Activated CD4-positive, alpha-beta T cell treated with anti-CD3 and anti-CD28 coated beads, Interleukin-2, amount 10 ng/mL, durations not matched to agents 7 days and 5 days (primary cell): ENCODE results near the gene CYP27C1. TPM values are rescaled to one million over a fixed set of nuclear protein-coding genes. Genes with fewer than 3 reads are reported as not detected.

Experiments used
- CTCF ChIA-PET: fragments of 350-600 bp; sonication (Branson Sonifier 250); formaldehyde crosslinking; loops from one replicate; lab custom pipeline; 2021; ENCODE audit warnings: antibody characterized with exemption; lab: Charles Lee
- POLR2A ChIA-PET: fragments of 350-600 bp; sonication (Branson Sonifier 250); formaldehyde crosslinking; loops from one replicate; lab custom pipeline; 2021; ENCODE audit warnings: antibody characterized with exemption; lab: Charles Lee
- DNase-seq: peaks from one replicate; pipeline ENCODE4 v3.0.0-alpha.2; 2020
- H3K27ac Mint-ChIP-seq: one replicate; pipeline ENCODE4 v1.8.0; 2021; ENCODE audit warnings: mild to moderate bottlenecking, moderate library complexity, mixed read lengths
- H3K27me3 Mint-ChIP-seq: one replicate; pipeline ENCODE4 v1.8.0; 2021; ENCODE audit warnings: mixed read lengths
- H3K36me3 Mint-ChIP-seq: one replicate; pipeline ENCODE4 v1.8.0; 2021; ENCODE audit warnings: low read depth, mixed read lengths
- H3K4me1 Mint-ChIP-seq: one replicate; pipeline ENCODE4 v1.8.0; 2021; ENCODE audit warnings: mixed read lengths
- H3K4me3 Mint-ChIP-seq: one replicate; pipeline ENCODE4 v1.8.0; 2021; ENCODE audit warnings: mild to moderate bottlenecking, moderate library complexity, mixed read lengths
- H3K9me3 Mint-ChIP-seq: one replicate; pipeline ENCODE4 v1.8.0; 2021; ENCODE audit warnings: mixed read lengths
- total RNA-seq, 2 experiments: library from RNA; stranded (reverse); gene quantifications; one replicate each; pipeline ENCODE4 v1.2.3, GENCODE V29; 2021

The CYP27C1 gene
- total RNA-seq, 2 experiments from 2014 or later, result not detected

DNA sequence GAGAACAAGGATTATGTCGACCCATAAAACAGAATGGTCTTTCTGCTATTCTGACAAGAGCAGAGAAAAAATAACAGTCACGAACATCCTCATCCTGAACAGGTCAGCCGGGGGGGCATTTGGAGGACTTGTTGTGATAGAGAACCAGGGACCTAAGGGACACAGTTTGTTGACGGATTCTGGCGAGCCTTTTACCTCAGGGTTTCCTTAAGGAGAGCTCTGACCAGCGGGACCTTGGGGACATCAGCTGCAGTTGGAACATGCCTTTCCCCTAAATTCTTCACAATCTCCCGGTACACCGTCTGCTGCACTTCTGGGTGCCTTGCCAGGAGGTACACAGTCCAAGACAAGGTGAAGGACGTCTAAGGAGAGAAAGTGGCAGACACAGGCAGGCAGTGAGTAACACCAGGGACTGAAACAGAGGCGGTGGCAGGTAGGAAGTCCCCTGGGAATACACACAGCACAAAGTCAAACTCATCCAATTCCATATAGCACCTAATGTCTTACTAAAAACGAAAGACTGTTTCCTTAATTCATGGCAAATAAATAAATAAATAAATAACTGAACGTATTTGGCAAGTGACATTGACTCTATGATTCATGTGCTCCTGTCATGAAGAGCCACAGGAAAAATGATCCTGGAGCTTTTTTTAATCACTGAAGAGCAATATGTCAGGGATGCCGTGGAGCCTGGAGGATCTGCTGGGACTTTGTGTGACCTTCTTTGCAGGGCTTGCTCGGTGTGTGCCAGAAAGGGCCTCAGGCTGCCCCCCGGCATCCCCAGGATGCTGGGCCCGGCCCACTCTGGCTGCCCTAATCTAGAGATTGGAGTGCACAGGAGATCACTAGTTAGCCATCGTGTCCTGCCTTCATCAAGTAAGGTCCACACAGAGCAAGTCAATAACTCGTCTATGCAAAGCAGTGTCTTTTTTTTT is 24.7 kb downstream of the CYP27C1 start:
- Mint-ChIP-seq H3K27ac (no peak overlapping the region), H3K4me3 (no peak overlapping the region), H3K27me3 (no peaks in the 10 kb centered on the region), H3K36me3 (no peaks in the 10 kb centered on the region), H3K4me1 (peaks cover 2% of the 10 kb centered on the region), H3K9me3 (no peaks in the 10 kb centered on the region)
- ChIA-PET CTCF (no interaction called here), POLR2A (no interaction called here)
- DNase-seq, result no peak

DNA sequence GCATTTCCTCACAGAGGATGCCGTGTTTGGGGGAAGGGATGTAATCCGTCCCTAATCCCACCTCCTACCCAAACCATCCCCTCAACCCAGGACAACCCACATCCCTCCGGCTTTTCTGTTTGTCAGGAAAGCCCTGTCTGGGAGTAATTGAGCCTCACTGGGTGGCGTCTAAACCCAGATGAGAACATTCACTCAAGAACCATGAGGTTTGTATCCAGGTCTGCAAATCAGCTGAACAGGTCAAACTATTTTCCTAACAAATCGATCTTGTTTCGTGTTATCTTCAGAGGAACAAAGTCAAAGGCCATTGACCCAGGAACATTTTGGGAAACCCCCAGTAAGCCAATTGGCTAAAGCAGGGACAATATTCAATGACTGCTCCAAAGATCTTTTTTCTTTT is 25.7 kb downstream of the CYP27C1 start:
- peaks cover 3% of the 10 kb centered on the region for H3K27me3 Mint-ChIP-seq
- H3K27ac Mint-ChIP-seq, result no peak overlapping the region
- no peak for DNase-seq
- peaks cover 2% of the 10 kb centered on the region for H3K4me1 Mint-ChIP-seq
- ChIA-PET CTCF (no interaction called here), POLR2A (no interaction called here)
- H3K36me3 Mint-ChIP-seq, result no peaks in the 10 kb centered on the region
- H3K9me3 Mint-ChIP-seq, result peaks cover 3% of the 10 kb centered on the region
- H3K4me3 Mint-ChIP-seq, result no peak overlapping the region

DNA sequence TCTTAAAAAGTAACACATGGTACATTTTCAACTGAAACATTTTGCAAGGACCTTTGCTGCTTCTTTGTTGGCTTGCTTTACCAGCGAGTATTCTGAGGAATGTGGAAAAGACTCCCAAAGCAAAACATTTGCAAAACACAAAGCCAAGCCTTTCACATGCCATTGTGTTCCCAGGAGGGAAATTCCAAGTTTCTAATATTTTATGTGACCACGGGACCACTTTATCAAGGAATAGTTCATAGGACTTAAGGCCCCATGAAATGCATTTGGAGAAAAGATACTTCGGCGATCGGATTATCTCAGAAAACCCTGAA is 26.2 kb downstream of the CYP27C1 start:
- ChIA-PET CTCF (no interaction called here), POLR2A (no interaction called here)
- peaks cover 3% of the 10 kb centered on the region for H3K9me3 Mint-ChIP-seq
- no peaks in the 10 kb centered on the region for H3K36me3 Mint-ChIP-seq
- H3K27me3 Mint-ChIP-seq, result peaks cover 3% of the 10 kb centered on the region
- H3K4me1 Mint-ChIP-seq, result peaks cover 2% of the 10 kb centered on the region
- no peak overlapping the region for H3K27ac Mint-ChIP-seq
- no peak overlapping the region for H3K4me3 Mint-ChIP-seq
- no peak for DNase-seq

GRCh38 chr2:127193164-127193966 is 26.7 kb downstream of the CYP27C1 start:
- Mint-ChIP-seq H3K9me3 (peaks cover 3% of the 10 kb centered on the region), H3K27ac (no peak overlapping the region), H3K36me3 (no peaks in the 10 kb centered on the region), H3K4me1 (peaks cover 2% of the 10 kb centered on the region), H3K27me3 (peaks cover 3% of the 10 kb centered on the region), H3K4me3 (no peak overlapping the region)
- ChIA-PET CTCF (no interaction called here), POLR2A (no interaction called here)
- no peak for DNase-seq

DNA sequence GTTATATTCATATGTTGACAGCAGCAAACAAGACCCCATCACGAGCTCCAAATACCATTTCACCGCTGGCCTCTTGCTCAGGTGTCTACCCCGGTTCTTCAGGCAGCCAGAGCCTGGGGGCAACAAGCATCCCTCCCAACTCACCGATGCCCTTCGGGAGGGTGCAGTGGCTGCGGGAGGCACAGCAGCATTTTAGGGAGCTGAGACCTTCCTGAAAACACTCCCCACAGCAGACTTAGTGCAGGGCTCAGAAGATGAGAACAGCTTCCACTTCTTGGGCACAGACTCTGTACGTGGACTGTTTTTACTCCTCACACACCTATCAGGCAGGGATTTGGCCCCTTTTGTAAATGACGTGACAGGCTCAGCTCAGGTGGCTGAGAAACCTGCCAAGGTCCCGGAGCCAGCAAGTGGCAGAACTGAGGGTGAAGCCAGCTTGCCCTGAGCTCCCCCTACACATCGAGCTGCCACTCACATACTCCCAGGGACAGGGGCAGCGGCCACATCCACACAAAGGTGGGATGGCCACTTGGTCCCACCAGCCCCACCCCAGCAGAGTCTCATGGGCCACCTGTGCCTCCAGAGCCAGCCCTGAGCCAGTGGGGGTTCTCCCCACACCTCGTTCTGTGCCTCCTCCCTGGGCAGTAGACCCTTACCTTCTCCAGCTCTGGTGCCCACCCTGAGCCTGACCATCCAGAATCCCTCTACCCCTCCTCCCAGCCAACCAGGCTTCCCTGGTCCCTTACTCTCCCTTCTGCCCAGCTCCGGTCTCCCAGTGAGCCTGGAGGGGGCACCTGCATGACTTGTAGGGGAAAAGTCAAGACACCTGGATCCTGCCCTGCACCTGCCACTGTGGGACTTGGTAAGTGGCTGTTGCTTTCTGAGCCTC is 28.5 kb downstream of the CYP27C1 start:
- peaks cover 10% of the 10 kb centered on the region for H3K27me3 Mint-ChIP-seq
- no peak for DNase-seq
- ChIA-PET CTCF (no interaction called here), POLR2A (no interaction called here)
- no peak overlapping the region for H3K4me3 Mint-ChIP-seq
- peaks cover 3% of the 10 kb centered on the region for H3K9me3 Mint-ChIP-seq
- H3K36me3 Mint-ChIP-seq, result no peaks in the 10 kb centered on the region
- no peaks in the 10 kb centered on the region for H3K4me1 Mint-ChIP-seq
- H3K27ac Mint-ChIP-seq, result no peak overlapping the region

GRCh38 chr2:127188797-127189196 is 31.3 kb downstream of the CYP27C1 start:
- no peak for DNase-seq
- Mint-ChIP-seq H3K9me3 (peaks cover 3% of the 10 kb centered on the region), H3K4me3 (no peak overlapping the region), H3K27me3 (peaks cover 20% of the 10 kb centered on the region), H3K36me3 (no peaks in the 10 kb centered on the region), H3K4me1 (peaks cover 8% of the 10 kb centered on the region), H3K27ac (no peak overlapping the region)
- ChIA-PET POLR2A (no interaction called here), CTCF (interaction anchor here (0.6 kb wide), 1 partner anchor 20 kb away, joined by 3 read pairs; no protein-coding TSS in a partner anchor)

GRCh38 chr2:127187831-127188230 is 32.3 kb downstream of the CYP27C1 start:
- CTCF ChIA-PET, result no interaction called here
- H3K4me3 Mint-ChIP-seq, result no peak overlapping the region

GRCh38 chr2:127187081-127187775 is 32.9 kb downstream of the CYP27C1 start:
- Mint-ChIP-seq H3K27me3 (peaks cover 24% of the 10 kb centered on the region), H3K36me3 (no peaks in the 10 kb centered on the region), H3K4me1 (peaks cover 8% of the 10 kb centered on the region), H3K9me3 (peaks cover 3% of the 10 kb centered on the region), H3K4me3 (no peak overlapping the region), H3K27ac (no peak overlapping the region)
- no peak for DNase-seq
- ChIA-PET CTCF (interaction anchor here (0.5 to 0.6 kb wide), 2 partner anchors 34 to 595 kb away, joined by 3 to 6 read pairs; no protein-coding TSS in a partner anchor), POLR2A (no interaction called here)

More at GRCh38 chr2:127187831-127188230, 32.3 kb downstream of the CYP27C1 start:
- no peak overlapping the region for H3K27ac Mint-ChIP-seq
- DNase-seq, result no peak
- no peaks in the 10 kb centered on the region for H3K36me3 Mint-ChIP-seq
- peaks cover 3% of the 10 kb centered on the region for H3K9me3 Mint-ChIP-seq
- POLR2A ChIA-PET, result no interaction called here
- H3K27me3 Mint-ChIP-seq, result peaks cover 24% of the 10 kb centered on the region
- peaks cover 8% of the 10 kb centered on the region for H3K4me1 Mint-ChIP-seq

DNA sequence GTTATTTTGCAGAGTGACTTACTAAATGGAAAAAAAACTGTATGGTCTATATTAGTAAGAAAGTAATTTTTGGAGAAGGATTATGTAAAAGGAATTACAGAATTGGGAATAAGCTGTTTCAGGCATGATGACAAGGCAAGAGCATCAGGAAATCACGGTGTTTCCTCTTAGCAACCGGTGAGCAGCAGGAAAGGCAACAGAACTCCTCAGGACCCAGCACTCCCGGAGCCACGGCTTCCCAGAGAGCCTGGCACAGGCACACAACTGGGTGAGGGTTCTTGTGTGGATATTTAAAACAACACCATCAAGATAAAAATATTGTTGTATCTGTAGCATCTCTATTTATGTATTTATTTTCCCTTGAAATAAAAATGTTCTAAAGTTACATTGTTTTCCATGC is 34.4 kb downstream of the CYP27C1 start:
- DNase-seq, result no peak
- peaks cover 24% of the 10 kb centered on the region for H3K27me3 Mint-ChIP-seq
- no peak overlapping the region for H3K4me3 Mint-ChIP-seq
- POLR2A ChIA-PET, result no interaction called here
- no peaks in the 10 kb centered on the region for H3K36me3 Mint-ChIP-seq
- peaks cover 8% of the 10 kb centered on the region for H3K4me1 Mint-ChIP-seq
- no peak overlapping the region for H3K27ac Mint-ChIP-seq
- CTCF ChIA-PET, result no interaction called here
- peaks cover 3% of the 10 kb centered on the region for H3K9me3 Mint-ChIP-seq

- ChIA-PET POLR2A (no interaction called here), CTCF (interaction anchor here (0.6 to 1.5 kb wide), 2 partner anchors 12 to 1000 kb away, joined by 3 to 4 read pairs; no protein-coding TSS in a partner anchor)
- Mint-ChIP-seq H3K27ac (no peak overlapping the region), H3K4me3 (no peak overlapping the region), H3K27me3 (peaks cover 29% of the 10 kb centered on the region), H3K9me3 (peaks cover 6% of the 10 kb centered on the region), H3K36me3 (no peaks in the 10 kb centered on the region), H3K4me1 (peaks cover 8% of the 10 kb centered on the region)
- DNase-seq, result peak; percentile 14
Observed at GRCh38 chr2:127185093-127185492, 35.0 kb downstream of the CYP27C1 start.

DNA sequence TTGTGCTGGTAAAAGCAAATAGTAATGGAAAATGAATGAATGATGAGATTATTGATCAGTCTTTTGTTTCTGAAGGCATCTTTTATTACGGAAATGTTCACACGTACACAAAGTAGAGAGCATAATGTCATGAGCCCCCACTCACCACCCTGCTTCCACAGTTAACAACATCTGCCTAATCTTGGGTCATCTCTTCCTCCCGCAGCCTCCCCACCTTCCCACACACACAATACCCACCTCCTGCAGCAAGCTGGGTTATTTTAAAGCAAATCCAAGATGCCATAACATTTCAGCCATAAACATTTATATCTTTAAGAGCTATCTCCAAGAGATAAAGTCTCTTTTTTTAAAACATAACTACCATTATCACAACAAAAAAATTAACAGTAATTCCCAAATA is 36.3 kb downstream of the CYP27C1 start:
- H3K4me3 Mint-ChIP-seq, result no peak overlapping the region
- H3K27me3 Mint-ChIP-seq, result peaks cover 28% of the 10 kb centered on the region
- no peak for DNase-seq
- H3K9me3 Mint-ChIP-seq, result peaks cover 3% of the 10 kb centered on the region
- H3K4me1 Mint-ChIP-seq, result peaks cover 8% of the 10 kb centered on the region
- ChIA-PET CTCF (interaction anchor here (0.6 to 1.5 kb wide), 2 partner anchors 11 to 249 kb away, joined by 3 read pairs; no protein-coding TSS in a partner anchor), POLR2A (no interaction called here)
- no peak overlapping the region for H3K27ac Mint-ChIP-seq
- no peaks in the 10 kb centered on the region for H3K36me3 Mint-ChIP-seq
